GM23338 (cell line): ENCODE results near the gene GPR152. TPM values are rescaled to one million over a fixed set of nuclear protein-coding genes. Genes with fewer than 3 reads are reported as not detected.
A peak's percentile ranks its signal among the peaks of the same experiment; 100 is the strongest.

Experiments
- ATAC-seq: fragments of 200-7000 bp; cut with Tn5 transposase; 3 replicates; pipeline ENCODE4 v1.9.1; 2020
- DNase-seq: peaks from one replicate; pipeline ENCODE4 v3.0.0-alpha.2; 2015; ENCODE audit warnings: low spot score
- H2AFZ ChIP-seq: fragments of 200-600 bp; sonication (generic); 2 replicates; pipeline ENCODE4 v1.8.0; 2016; ENCODE audit warnings: antibody characterized with exemption, mild to moderate bottlenecking, moderate library complexity
- H3F3A ChIP-seq: fragments of 200-600 bp; sonication (generic); replicated peaks from 2 replicates; pipeline ENCODE4 v1.8.0; 2017; ENCODE audit warnings: antibody characterized with exemption, mixed run types, low read depth
- H3K27ac ChIP-seq: fragments of 200-600 bp; sonication (generic); 2 replicates; pipeline ENCODE4 v1.6.1; 2016; ENCODE audit warnings: low read depth
- H3K27me3 ChIP-seq: fragments of 200-600 bp; sonication (generic); 2 replicates; pipeline ENCODE4 v1.8.0; 2016; ENCODE audit warnings: mild to moderate bottlenecking, mixed run types, moderate library complexity; ENCODE audit not compliant: insufficient read depth
- H3K36me3 ChIP-seq: fragments of 200-600 bp; sonication (generic); 2 replicates; pipeline ENCODE4 v1.8.0; 2016; ENCODE audit warnings: mild to moderate bottlenecking; ENCODE audit not compliant: insufficient read depth
- H3K4me1 ChIP-seq: fragments of 200-600 bp; sonication (generic); 2 replicates; pipeline ENCODE4 v1.8.0; 2016; ENCODE audit warnings: mild to moderate bottlenecking, moderate library complexity; ENCODE audit not compliant: insufficient read depth
- H3K4me2 ChIP-seq: fragments of 200-600 bp; sonication (generic); 2 replicates; pipeline ENCODE4 v1.7.1; 2017; ENCODE audit warnings: mixed run types
- H3K4me3 ChIP-seq: fragments of 200-600 bp; sonication (generic); 2 replicates; pipeline ENCODE4 v1.6.1; 2016; ENCODE audit warnings: mixed run types
- H3K79me2 ChIP-seq: fragments of 200-600 bp; sonication (generic); replicated peaks from 2 replicates; pipeline ENCODE4 v1.8.0; 2017; ENCODE audit warnings: mild to moderate bottlenecking; ENCODE audit not compliant: insufficient read depth
- H3K9me2 ChIP-seq: fragments of 200-600 bp; sonication (generic); 2 replicates; pipeline ENCODE4 v1.8.0; 2017; ENCODE audit not compliant: insufficient read depth
- H4K20me1 ChIP-seq: fragments of 200-600 bp; sonication (generic); replicated peaks from 2 replicates; pipeline ENCODE4 v1.8.0; 2017; ENCODE audit warnings: mild to moderate bottlenecking; ENCODE audit not compliant: insufficient read depth
- H3K27ac Mint-ChIP-seq: 2 replicates; pipeline ENCODE4 v1.8.0; 2020; ENCODE audit warnings: inconsistent platforms, mild to moderate bottlenecking, moderate library complexity, mixed read lengths
- H3K27me3 Mint-ChIP-seq: 3 replicates; pipeline ENCODE4 v1.8.0; 2022; ENCODE audit warnings: low read depth, mild to moderate bottlenecking, moderate library complexity, mixed read lengths, inconsistent platforms; ENCODE audit not compliant: insufficient read depth, poor library complexity
- H3K36me3 Mint-ChIP-seq: 3 replicates; pipeline ENCODE4 v1.8.0; 2021; ENCODE audit warnings: low read depth, mild to moderate bottlenecking, inconsistent platforms, moderate library complexity, mixed read lengths
- H3K4me1 Mint-ChIP-seq: 3 replicates; pipeline ENCODE4 v1.8.0; 2020; ENCODE audit warnings: mild to moderate bottlenecking, inconsistent platforms, mixed read lengths
- H3K4me3 Mint-ChIP-seq: 3 replicates; pipeline ENCODE4 v1.8.0; 2021; ENCODE audit warnings: moderate library complexity, mild to moderate bottlenecking, inconsistent platforms, mixed read lengths
- H3K9me3 Mint-ChIP-seq: 3 replicates; pipeline ENCODE4 v1.8.0; 2020; ENCODE audit warnings: moderate library complexity, mild to moderate bottlenecking, inconsistent platforms, mixed read lengths
- CREB1 ChIP-seq: fragments of 250-450 bp; sonication (Bioruptor Pico); IDR thresholded peaks from 2 replicates; pipeline ENCODE4 v1.5.0; 2020; ENCODE audit warnings: low read depth, mild to moderate bottlenecking, moderate library complexity
- CTCF ChIP-seq, 2 experiments: fragments of 200-600 bp in 1 of 2; sonication (generic) in 1 of 2; conservative IDR thresholded peaks; 2 replicates each; pipeline versions ENCODE4 v1.5.1 to v1.6.1; 2016 to 2017; ENCODE audit warnings: antibody characterized with exemption in 2 of 2, low read depth in 2 of 2, mild to moderate bottlenecking in 2 of 2, moderate library complexity in 1 of 2
- EZH2 ChIP-seq: fragments of 200-600 bp; sonication (generic); IDR thresholded peaks from one replicate; pipeline ENCODE4 v1.8.0; 2017; ENCODE audit warnings: antibody characterized with exemption, mild to moderate bottlenecking, low read depth; ENCODE audit not compliant: unreplicated experiment
- JUNB ChIP-seq: IDR thresholded peaks from one replicate; pipeline ENCODE4 v1.6.1; 2016; ENCODE audit warnings: antibody characterized with exemption; ENCODE audit not compliant: unreplicated experiment
- NANOG ChIP-seq: IDR thresholded peaks from 2 replicates; pipeline ENCODE4 v1.6.1; 2016; ENCODE audit warnings: antibody characterized with exemption, borderline replicate concordance
- STAT1 ChIP-seq: IDR thresholded peaks from one replicate; pipeline ENCODE4 v1.6.1; 2016; ENCODE audit warnings: antibody characterized with exemption; ENCODE audit not compliant: unreplicated experiment
- ZNF114 ChIP-seq: fragments of 250-450 bp; sonication (Bioruptor Pico); IDR thresholded peaks from 2 replicates; pipeline ENCODE4 v1.5.0; 2020; ENCODE audit warnings: mild to moderate bottlenecking, moderate library complexity
- ZNF331 ChIP-seq: fragments of 250-450 bp; sonication (Bioruptor Pico); IDR thresholded peaks from 2 replicates; pipeline ENCODE4 v1.5.0; 2020; ENCODE audit warnings: low read depth, mild to moderate bottlenecking, moderate library complexity
- polyA plus RNA-seq: library from polyadenylated mRNA; unstranded; fragments of >200 nt; fragmentation: Nextera tagmentation; extraction: Ambion mirVana; gene quantifications from 2 replicates; pipeline ENCODE4 v1.2.1, GENCODE V29; 2016
- total RNA-seq: library from RNA; depleted of rRNA; stranded (reverse); fragments of >200 nt; shearing (Covaris generic); gene quantifications from 2 replicates; pipeline ENCODE4 v1.2.3, GENCODE V29; 2014

Gene GPR152
- total and polyA plus RNA-seq, 2 experiments from 2014 or later: not detected

- DNase-seq (no peak), ATAC-seq (no peak)
- H3K9me2 ChIP-seq: no peaks in the 10 kb centered on the region
- H4K20me1 ChIP-seq: no peaks in the 10 kb centered on the region
- H3K27me3 ChIP-seq: no peaks in the 10 kb centered on the region
- H3F3A ChIP-seq: no peaks in the 10 kb centered on the region
- Mint-ChIP-seq H3K4me1 (no peaks in the 10 kb centered on the region), H3K4me3 (no peak overlapping the region), H3K9me3 (no peaks in the 10 kb centered on the region), H3K27me3 (peaks cover 24% of the 10 kb centered on the region), H3K27ac (no peak overlapping the region), H3K36me3 (no peaks in the 10 kb centered on the region)
- H3K79me2 ChIP-seq: no peaks in the 10 kb centered on the region
- no peak overlapping the region for H3K4me2 ChIP-seq
- H2AFZ ChIP-seq: no peak overlapping the region
- no peaks in the 10 kb centered on the region for H3K36me3 ChIP-seq
- no peak overlapping the region for H3K4me3 ChIP-seq
- no peak overlapping the region for H3K27ac ChIP-seq
- 0 out of 2 replicates have a peak, but pooled peaks cover 3% of the 10 kb centered on the region for H3K4me1 ChIP-seq
- TF ChIP-seq NANOG (no peak), ZNF114 (CRISPR knock-in tag) (no peak), CTCF (conservative IDR thresholded peaks at IDR 0.05; ENCODE audit: low read depth in 2 of 2) (no peak), JUNB (no peak), EZH2 (no peak)
These were observed 4.3 kb downstream of the GPR152 start for GRCh38 chr11:67448220-67448609.

GRCh38 chr11:67445515-67445914 lies 7.0 kb downstream of the GPR152 start:
- H3K27me3 Mint-ChIP-seq: peaks cover 22% of the 10 kb centered on the region
- no peaks in the 10 kb centered on the region for H3K36me3 ChIP-seq
- H3K4me2 ChIP-seq: no peak overlapping the region
- no peak for ATAC-seq
- no peaks in the 10 kb centered on the region for H3K9me2 ChIP-seq
- H3K79me2 ChIP-seq: no peaks in the 10 kb centered on the region
- H3K9me3 Mint-ChIP-seq: no peaks in the 10 kb centered on the region
- no peaks in the 10 kb centered on the region for H3K27me3 ChIP-seq
- no peak overlapping the region for H3K27ac ChIP-seq
- DNase-seq: no peak
- no peak overlapping the region for H2AFZ ChIP-seq
- H3K4me1 Mint-ChIP-seq: peaks cover 5% of the 10 kb centered on the region; the same call in 2 of the 3 replicates
- H3F3A ChIP-seq: 0 out of 2 replicates have a peak, but pooled peaks cover 4% of the 10 kb centered on the region
- H3K36me3 Mint-ChIP-seq: peaks cover 11% of the 10 kb centered on the region; the same call in 1 of the 3 replicates
- no peak overlapping the region for H3K4me3 ChIP-seq
- no peak for TF ChIP-seq CREB1 (CRISPR knock-in tag)
- no peak for TF ChIP-seq NANOG
- TF ChIP-seq STAT1: no peak
- TF ChIP-seq ZNF331: no peak
- 0 out of 2 replicates have a peak, but pooled peaks cover 3% of the 10 kb centered on the region for H3K4me1 ChIP-seq
- no peaks in the 10 kb centered on the region for H4K20me1 ChIP-seq
- H3K27ac Mint-ChIP-seq: no peak overlapping the region
- H3K4me3 Mint-ChIP-seq: peak overlapping the region; percentile 16; the same call in 2 of the 3 replicates
